OCI-LY1 (cell line): Measurements from ENCODE around the gene SPRING1.
A peak's percentile ranks its signal among the peaks of the same experiment; 100 is the strongest.

Experiments used
- CTCF ChIP-seq: fragments of 200-600 bp; sonication (generic), shearing (Covaris generic); IDR thresholded peaks from 2 replicates; pipeline ENCODE4 v1.5.1; 2017; ENCODE audit warnings: mild to moderate bottlenecking, antibody characterized with exemption, low read length, moderate library complexity, mixed read lengths
- EZH2 ChIP-seq: fragments of 200-600 bp; sonication (generic), shearing (Covaris generic); IDR thresholded peaks from 2 replicates; pipeline ENCODE4 v1.8.0; 2017; ENCODE audit warnings: borderline replicate concordance, mixed run types, mild to moderate bottlenecking, antibody characterized with exemption, low read length, moderate library complexity, mixed read lengths

DNA sequence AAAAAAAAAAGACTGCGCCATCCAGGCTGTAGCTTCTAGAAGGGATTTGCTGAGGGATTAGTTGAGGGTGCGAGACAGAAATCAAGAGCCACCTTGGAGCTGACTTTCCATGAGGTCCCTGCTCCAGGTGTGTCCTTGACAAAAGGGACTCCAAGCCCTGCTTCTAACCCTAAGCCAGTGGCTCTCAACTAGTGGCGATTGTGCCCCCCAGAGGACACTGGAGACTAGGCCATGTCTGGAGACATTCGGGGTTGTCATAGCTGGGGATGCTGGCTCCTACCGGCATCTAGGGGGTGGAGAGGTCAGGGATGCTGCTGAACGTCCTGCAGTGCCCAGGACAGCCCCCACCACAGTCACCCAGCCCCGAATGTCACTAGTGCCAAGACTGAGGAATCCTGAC is 40.6 kb downstream of the SPRING1 start:
- no peak for TF ChIP-seq EZH2
- TF ChIP-seq CTCF: peak; percentile 48
